ENCODE results near the gene ZNF841.

GRCh38 chr19:52022193-52022592 lies 73.4 kb downstream of the ZNF841 start:
- no peak for TF ChIP-seq CTCF (IDR thresholded peaks at IDR 0.05)
- no peak for TF ChIP-seq SIN3A (IDR thresholded peaks at IDR 0.05; ENCODE audit: borderline replicate concordance, insufficient read depth, low read depth, low read length)
- TF ChIP-seq POLR2AphosphoS5 (IDR thresholded peaks at IDR 0.05; ENCODE audit: low read depth, low read length), result no peak
- no peak for TF ChIP-seq REST (IDR thresholded peaks at IDR 0.05; ENCODE audit: insufficient read depth in 1 of 2, low read depth in 2 of 2, low read length in 1 of 2)
- no peak for TF ChIP-seq TCF7L2 (IDR thresholded peaks at IDR 0.05; ENCODE audit: low read depth, low read length)
